HUES64 (cell line): ENCODE data around the gene AIFM2.

Source experiments
- H3K27ac ChIP-seq: 2 replicates; pipeline ENCODE4 v1.7.0; 2013; ENCODE audit warnings: low read depth, low read length, inconsistent platforms
- H3K27me3 ChIP-seq: 2 replicates; pipeline ENCODE4 v1.6.1; 2013; ENCODE audit warnings: mild to moderate bottlenecking, low read length; ENCODE audit not compliant: insufficient read depth
- H3K36me3 ChIP-seq: 2 replicates; pipeline ENCODE4 v1.6.1; 2013; ENCODE audit warnings: mild to moderate bottlenecking, low read length; ENCODE audit not compliant: insufficient read depth
- H3K4me1 ChIP-seq: 2 replicates; pipeline ENCODE4 v1.6.1; 2013; ENCODE audit warnings: mild to moderate bottlenecking, low read length, moderate library complexity; ENCODE audit not compliant: insufficient read depth
- H3K4me3 ChIP-seq: 2 replicates; pipeline ENCODE4 v1.5.1; 2013; ENCODE audit warnings: mild to moderate bottlenecking, low read length, moderate library complexity
- H3K9ac ChIP-seq: 2 replicates; pipeline ENCODE4 v1.6.1; 2013; ENCODE audit warnings: mild to moderate bottlenecking, low read depth, low read length
- H3K9me3 ChIP-seq: 2 replicates; pipeline ENCODE4 v1.6.1; 2013; ENCODE audit warnings: low read depth, low read length; ENCODE audit not compliant: insufficient read depth
- WGBS: fragments of 150-250, 120-280 bp; methylation state at CpG from one replicate; pipeline ENCODE4 v1.1.7; 2013; ENCODE audit warnings: missing lambda C conversion rate; 5-methylcytosine and 5-hydroxymethylcytosine counted together

Gene AIFM2

GRCh38 chr10:70068925-70069324, 63.7 kb downstream of the AIFM2 start:
- WGBS: 95% methylated on average over 10 of the region's 10 CpGs
- Histone ChIP-seq H3K9me3 (no peaks in the 10 kb centered on the region), H3K27me3 (no peaks in the 10 kb centered on the region), H3K4me1 (no peaks in the 10 kb centered on the region), H3K9ac (no peak overlapping the region), H3K36me3 (no peaks in the 10 kb centered on the region; the same call in 1 of the 2 replicates), H3K4me3 (no peak overlapping the region), H3K27ac (no peak overlapping the region)

- H3K27ac ChIP-seq: no peak overlapping the region
- H3K27me3 ChIP-seq: no peaks in the 10 kb centered on the region
- no peaks in the 10 kb centered on the region for H3K9me3 ChIP-seq
- 93% methylated on average over 2 of the region's 2 CpGs for WGBS
- H3K4me3 ChIP-seq: no peak overlapping the region
- no peaks in the 10 kb centered on the region; the same call in 1 of the 2 replicates for H3K36me3 ChIP-seq
- H3K9ac ChIP-seq: no peak overlapping the region
- H3K4me1 ChIP-seq: no peaks in the 10 kb centered on the region
These were observed 65.0 kb downstream of the AIFM2 start for GRCh38 chr10:70067586-70067985.

- Histone ChIP-seq H3K9ac (no peak overlapping the region), H3K4me1 (peaks cover 6% of the 10 kb centered on the region), H3K9me3 (no peaks in the 10 kb centered on the region), H3K36me3 (no peaks in the 10 kb centered on the region; the same call in 1 of the 2 replicates), H3K27ac (no peak overlapping the region), H3K4me3 (no peak overlapping the region), H3K27me3 (no peaks in the 10 kb centered on the region)
- WGBS: 98% methylated on average over 3 of the region's 3 CpGs
These were observed 66.4 kb downstream of the AIFM2 start for GRCh38 chr10:70066190-70066589.

- H3K9ac ChIP-seq: no peak overlapping the region
These were observed 68.1 kb downstream of the AIFM2 start for GRCh38 chr10:70064486-70064885.

DNA sequence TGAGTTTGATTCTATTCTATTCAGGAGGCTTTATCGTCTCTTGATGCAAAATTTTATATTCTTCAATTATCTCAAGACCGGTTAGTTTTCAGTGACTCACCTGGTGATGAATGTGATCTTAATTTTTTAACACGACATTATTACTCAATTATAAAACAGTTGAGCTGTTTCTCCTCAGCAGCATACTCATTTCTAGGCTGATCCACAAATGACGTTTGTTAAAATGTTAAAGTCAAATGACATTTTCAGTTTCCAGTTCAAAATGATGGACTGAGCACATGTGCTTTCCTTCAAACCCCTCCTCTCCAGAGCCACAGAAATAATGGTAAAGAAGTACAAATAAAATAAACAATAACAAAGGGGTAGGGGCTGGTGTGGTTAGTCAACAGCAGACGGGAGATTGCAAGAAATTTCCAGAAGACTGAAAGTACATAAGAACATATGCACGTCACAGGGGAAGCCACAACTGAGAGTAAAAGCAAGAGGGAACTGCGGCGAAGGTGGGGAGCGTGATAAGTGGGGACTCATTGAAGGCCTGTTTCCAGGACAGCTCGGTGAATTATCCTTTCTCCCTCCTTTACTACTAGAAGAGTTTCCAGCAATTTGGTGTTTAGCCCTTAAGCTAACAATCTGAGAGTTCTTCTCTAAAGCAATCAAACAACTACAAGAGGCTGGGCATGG, 69.1 kb downstream of the AIFM2 start:
- WGBS: 90% methylated on average over 10 of the region's 10 CpGs
- H3K27me3 ChIP-seq: no peaks in the 10 kb centered on the region
- H3K36me3 ChIP-seq: no peaks in the 10 kb centered on the region; the same call in 1 of the 2 replicates
- H3K9me3 ChIP-seq: no peaks in the 10 kb centered on the region
- H3K4me1 ChIP-seq: peaks cover 10% of the 10 kb centered on the region
- no peak overlapping the region for H3K27ac ChIP-seq
- H3K4me3 ChIP-seq: no peak overlapping the region
- H3K9ac ChIP-seq: no peak overlapping the region

More at GRCh38 chr10:70064486-70064885, 68.1 kb downstream of the AIFM2 start:
- no peak overlapping the region for H3K4me3 ChIP-seq
- H3K36me3 ChIP-seq: no peaks in the 10 kb centered on the region; the same call in 1 of the 2 replicates
- H3K9me3 ChIP-seq: no peaks in the 10 kb centered on the region
- H3K4me1 ChIP-seq: peaks cover 10% of the 10 kb centered on the region
- 94% methylated on average over 4 of the region's 4 CpGs for WGBS
- H3K27ac ChIP-seq: no peak overlapping the region
- no peaks in the 10 kb centered on the region for H3K27me3 ChIP-seq
